Measurements from ENCODE around the gene CAB39.

Gene CAB39

DNA sequence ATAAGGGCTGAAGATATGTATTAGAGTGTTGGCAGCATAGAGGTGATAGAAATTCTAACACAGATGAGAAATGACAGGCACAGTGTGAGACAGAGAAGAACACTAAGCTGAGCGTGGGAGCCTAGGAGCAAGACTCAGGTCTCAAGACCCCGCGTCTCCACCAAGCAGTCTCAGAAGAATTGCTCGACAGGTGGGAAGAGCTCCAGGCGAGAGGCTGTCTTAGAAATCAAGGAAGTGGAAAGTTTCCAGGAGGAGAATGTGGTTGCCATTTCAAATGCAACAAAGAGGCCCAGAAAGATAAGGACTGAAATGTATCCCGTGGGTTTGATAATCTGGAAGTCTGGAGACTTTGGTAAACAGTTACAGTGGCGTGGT is 31.5 kb upstream of the CAB39 start:
- no peak for DNase-seq (ENCODE audit: low read depth)
- H3K4me3 ChIP-seq (replicated peaks; ENCODE audit: low read depth, low read length), result no peak overlapping the region
- TF ChIP-seq, protein P1, sequence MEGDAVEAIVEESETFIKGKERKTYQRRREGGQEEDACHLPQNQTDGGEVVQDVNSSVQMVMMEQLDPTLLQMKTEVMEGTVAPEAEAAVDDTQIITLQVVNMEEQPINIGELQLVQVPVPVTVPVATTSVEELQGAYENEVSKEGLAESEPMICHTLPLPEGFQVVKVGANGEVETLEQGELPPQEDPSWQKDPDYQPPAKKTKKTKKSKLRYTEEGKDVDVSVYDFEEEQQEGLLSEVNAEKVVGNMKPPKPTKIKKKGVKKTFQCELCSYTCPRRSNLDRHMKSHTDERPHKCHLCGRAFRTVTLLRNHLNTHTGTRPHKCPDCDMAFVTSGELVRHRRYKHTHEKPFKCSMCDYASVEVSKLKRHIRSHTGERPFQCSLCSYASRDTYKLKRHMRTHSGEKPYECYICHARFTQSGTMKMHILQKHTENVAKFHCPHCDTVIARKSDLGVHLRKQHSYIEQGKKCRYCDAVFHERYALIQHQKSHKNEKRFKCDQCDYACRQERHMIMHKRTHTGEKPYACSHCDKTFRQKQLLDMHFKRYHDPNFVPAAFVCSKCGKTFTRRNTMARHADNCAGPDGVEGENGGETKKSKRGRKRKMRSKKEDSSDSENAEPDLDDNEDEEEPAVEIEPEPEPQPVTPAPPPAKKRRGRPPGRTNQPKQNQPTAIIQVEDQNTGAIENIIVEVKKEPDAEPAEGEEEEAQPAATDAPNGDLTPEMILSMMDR (IDR thresholded peaks at IDR 0.05; ENCODE audit: low read length, missing control alignments), result no peak

DNA sequence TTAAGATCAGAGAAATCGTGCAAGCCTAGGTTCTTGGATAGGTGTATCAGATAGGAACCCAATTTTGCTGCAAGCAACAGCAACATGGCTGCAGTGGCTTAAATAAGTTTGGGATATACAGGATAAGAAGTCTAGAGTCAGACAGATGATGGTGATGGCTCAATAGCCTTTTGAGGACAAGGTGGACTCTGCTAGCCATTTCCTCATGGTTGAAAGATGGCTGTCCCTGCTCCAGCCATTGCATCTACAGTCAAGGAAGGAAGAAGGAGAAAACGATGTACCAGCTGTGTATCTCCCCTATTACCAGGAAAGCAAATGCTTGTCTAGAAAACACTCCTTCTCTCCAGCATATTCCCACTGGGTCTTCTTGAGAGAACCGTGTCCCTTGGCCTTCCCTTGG is 30.1 kb upstream of the CAB39 start:
- H3K4me3 ChIP-seq (replicated peaks; ENCODE audit: low read depth, low read length), result no peak overlapping the region
- DNase-seq (ENCODE audit: low read depth), result no peak
- TF ChIP-seq, protein P1 (IDR thresholded peaks at IDR 0.05; ENCODE audit: low read length, missing control alignments), result no peak

DNA sequence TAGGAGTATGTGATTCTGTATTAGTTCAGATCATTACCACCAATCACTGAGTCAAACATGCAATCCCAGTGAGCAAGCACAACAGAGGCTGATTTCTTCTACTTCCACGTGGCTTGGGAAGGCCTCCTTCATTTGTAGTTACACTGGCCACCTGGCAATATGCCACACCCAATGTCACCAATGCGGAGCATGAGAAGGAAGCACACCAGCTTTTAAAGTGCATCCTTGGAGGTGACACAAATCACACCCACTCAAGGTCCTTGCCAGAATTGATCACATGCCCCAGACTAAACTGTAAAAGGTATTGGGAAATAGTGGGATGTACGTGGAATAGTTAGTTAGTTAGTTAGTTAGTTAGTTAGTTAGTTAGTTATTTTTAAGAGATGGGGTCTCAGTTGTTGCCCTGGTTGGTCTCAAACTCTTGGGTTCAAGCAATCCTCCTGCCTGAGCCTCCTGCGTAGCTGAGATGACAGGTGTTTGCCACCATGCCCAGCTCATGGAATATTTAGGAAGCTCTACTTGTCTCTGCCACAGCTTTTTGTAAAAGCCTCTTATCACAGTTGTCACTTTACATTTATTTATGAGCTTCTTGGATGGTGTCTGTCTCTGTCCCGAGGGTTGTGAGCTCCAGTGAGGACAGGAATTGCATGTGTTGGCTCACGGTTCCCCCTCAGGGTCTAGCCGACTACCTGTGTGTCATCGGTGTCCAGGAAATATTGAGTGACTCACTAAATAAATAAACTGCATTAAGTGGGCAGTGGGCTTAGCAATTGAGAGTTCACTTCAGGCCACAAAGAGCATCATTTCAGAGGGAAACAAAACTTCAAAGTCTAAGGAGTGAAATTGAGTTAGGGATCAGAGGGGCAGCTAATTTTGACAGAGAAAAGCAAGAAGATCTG is 28.1 kb upstream of the CAB39 start:
- no peak overlapping the region for H3K4me3 ChIP-seq (replicated peaks; ENCODE audit: low read depth, low read length)
- DNase-seq (ENCODE audit: low read depth), result peak; percentile 16
- TF ChIP-seq, protein P1 (IDR thresholded peaks at IDR 0.05; ENCODE audit: low read length, missing control alignments), result no peak

DNA sequence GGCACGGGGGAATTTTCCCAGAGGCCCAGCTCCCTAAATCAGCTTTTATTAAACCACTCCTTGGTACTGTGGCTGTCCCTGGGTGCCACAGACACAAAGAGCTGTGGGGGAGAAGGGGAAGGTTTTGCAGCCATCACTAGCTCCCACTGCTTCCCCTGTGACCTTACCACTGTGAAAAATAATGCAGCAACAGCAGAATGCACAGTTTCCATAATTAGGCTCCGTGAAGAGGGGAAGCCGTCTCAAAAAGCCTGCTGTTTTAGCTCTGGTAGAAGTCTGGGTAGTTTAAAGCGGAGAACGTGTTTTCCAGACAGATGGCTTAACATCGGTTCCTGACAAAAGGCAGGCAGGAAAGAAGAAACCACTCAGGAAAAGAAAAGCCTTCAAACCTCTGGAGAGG is 27.5 kb upstream of the CAB39 start:
- H3K4me3 ChIP-seq (replicated peaks; ENCODE audit: low read depth, low read length), result no peak overlapping the region
- DNase-seq (ENCODE audit: low read depth), result no peak
- TF ChIP-seq, protein P1 (IDR thresholded peaks at IDR 0.05; ENCODE audit: low read length, missing control alignments), result no peak

DNA sequence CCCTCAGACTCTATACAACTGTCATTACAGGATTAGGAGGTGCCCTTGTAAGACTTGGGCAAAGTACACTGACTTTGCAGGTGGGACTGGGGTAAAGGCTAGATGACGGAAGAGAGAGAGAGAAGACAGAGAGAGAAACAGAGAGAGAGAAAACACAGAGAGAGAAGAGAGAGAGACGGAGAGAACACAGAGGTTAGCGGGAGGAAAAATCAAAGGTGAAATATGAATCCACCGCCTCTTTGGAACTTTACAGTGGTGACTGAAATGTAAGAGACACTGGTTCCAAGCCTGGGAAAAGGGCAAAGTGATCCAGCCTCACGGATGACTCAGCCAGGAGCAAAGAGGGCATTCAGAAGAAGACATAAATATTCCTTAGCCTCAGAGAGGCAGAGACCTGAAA is 25.1 kb upstream of the CAB39 start:
- H3K4me3 ChIP-seq (replicated peaks; ENCODE audit: low read depth, low read length), result no peak overlapping the region
- TF ChIP-seq, protein P1 (IDR thresholded peaks at IDR 0.05; ENCODE audit: low read length, missing control alignments), result no peak
- DNase-seq (ENCODE audit: low read depth), result no peak

DNA sequence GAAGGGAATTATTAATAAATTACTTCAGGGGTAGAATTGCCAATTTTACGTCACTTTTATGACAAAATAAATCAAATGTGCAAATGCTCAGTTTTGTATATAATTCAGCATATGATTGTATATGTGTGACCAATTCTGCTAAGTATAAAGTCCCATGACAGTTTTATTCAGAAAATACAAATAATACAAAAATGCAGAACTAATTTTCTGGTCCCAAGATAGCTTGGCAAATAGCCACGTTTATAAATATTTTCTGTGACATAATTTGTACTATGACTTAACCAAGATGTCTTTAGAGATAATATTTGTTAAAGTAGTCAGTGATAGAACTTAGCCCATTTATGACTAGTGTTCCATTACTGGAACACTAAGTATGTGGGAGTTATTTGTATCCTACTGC is 24.2 kb upstream of the CAB39 start:
- TF ChIP-seq, protein P1 (IDR thresholded peaks at IDR 0.05; ENCODE audit: low read length, missing control alignments), result no peak
- no peak for DNase-seq (ENCODE audit: low read depth)

DNA sequence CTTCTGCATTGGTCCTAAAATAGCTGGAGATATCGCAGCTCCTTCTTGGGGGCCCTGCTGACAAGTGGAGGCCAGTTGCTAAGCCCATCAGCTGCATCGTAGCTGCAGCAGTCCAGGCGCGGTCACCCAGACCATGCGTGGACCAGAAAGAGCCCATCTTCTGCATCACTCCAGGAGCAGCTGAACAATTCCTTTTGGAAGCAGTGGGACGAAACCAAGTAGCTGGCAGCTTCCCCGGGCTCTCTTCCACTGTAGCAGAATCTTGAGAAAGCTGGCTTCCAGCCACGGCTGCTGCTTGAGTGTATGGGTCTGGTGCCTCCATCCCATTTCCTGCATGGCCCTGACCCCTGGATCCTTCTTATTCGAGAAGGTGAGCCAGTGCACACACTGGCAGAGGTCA is 22.2 kb upstream of the CAB39 start:
- no peak overlapping the region for H3K4me3 ChIP-seq (replicated peaks; ENCODE audit: low read depth, low read length)
- peak; percentile 50 for DNase-seq (ENCODE audit: low read depth)
- TF ChIP-seq, protein P1 (IDR thresholded peaks at IDR 0.05; ENCODE audit: low read length, missing control alignments), result no peak

More for the DNA sequence above, 24.2 kb upstream of the CAB39 start:
- H3K4me3 ChIP-seq (replicated peaks; ENCODE audit: low read depth, low read length), result no peak overlapping the region

All from fibroblast of pulmonary artery (primary cell).